C4-2B (cell line): ENCODE results near the gene CAPNS2.

Source experiments
- CTCF ChIP-seq: fragments of 450-650 bp; conservative IDR thresholded peaks from 2 replicates; pipeline ENCODE4 v1.5.1; 2017; ENCODE audit warnings: mild to moderate bottlenecking
- ZFX ChIP-seq: fragments of 450-650 bp; IDR thresholded peaks from 2 replicates; pipeline ENCODE4 v1.6.1; 2017

- no peak for TF ChIP-seq CTCF
- no peak for TF ChIP-seq ZFX
These were observed 26.3 kb upstream of the CAPNS2 start for GRCh38 chr16:55540221-55540620.
